Activated CD4-positive, alpha-beta T cell treated with anti-CD3 and anti-CD28 coated beads, Interleukin-2, amount 10 ng/mL, durations not matched to agents 7 days and 5 days (primary cell): ENCODE measurements around the gene ENAM. TPM values are rescaled to one million over a fixed set of nuclear protein-coding genes. Genes with fewer than 3 reads are reported as not detected.

Source experiments
- CTCF ChIA-PET: fragments of 350-600 bp; sonication (Branson Sonifier 250); formaldehyde crosslinking; loops from one replicate; lab custom pipeline; 2021; ENCODE audit warnings: antibody characterized with exemption; lab: Charles Lee
- POLR2A ChIA-PET: fragments of 350-600 bp; sonication (Branson Sonifier 250); formaldehyde crosslinking; loops from one replicate; lab custom pipeline; 2021; ENCODE audit warnings: antibody characterized with exemption; lab: Charles Lee
- DNase-seq: peaks from one replicate; pipeline ENCODE4 v3.0.0-alpha.2; 2020
- H3K27ac Mint-ChIP-seq: one replicate; pipeline ENCODE4 v1.8.0; 2021; ENCODE audit warnings: mild to moderate bottlenecking, moderate library complexity, mixed read lengths
- H3K27me3 Mint-ChIP-seq: one replicate; pipeline ENCODE4 v1.8.0; 2021; ENCODE audit warnings: mixed read lengths
- H3K36me3 Mint-ChIP-seq: one replicate; pipeline ENCODE4 v1.8.0; 2021; ENCODE audit warnings: low read depth, mixed read lengths
- H3K4me1 Mint-ChIP-seq: one replicate; pipeline ENCODE4 v1.8.0; 2021; ENCODE audit warnings: mixed read lengths
- H3K4me3 Mint-ChIP-seq: one replicate; pipeline ENCODE4 v1.8.0; 2021; ENCODE audit warnings: mild to moderate bottlenecking, moderate library complexity, mixed read lengths
- H3K9me3 Mint-ChIP-seq: one replicate; pipeline ENCODE4 v1.8.0; 2021; ENCODE audit warnings: mixed read lengths
- total RNA-seq, 2 experiments: library from RNA; stranded (reverse); gene quantifications; one replicate each; pipeline ENCODE4 v1.2.3, GENCODE V29; 2021

Gene ENAM, protein sequence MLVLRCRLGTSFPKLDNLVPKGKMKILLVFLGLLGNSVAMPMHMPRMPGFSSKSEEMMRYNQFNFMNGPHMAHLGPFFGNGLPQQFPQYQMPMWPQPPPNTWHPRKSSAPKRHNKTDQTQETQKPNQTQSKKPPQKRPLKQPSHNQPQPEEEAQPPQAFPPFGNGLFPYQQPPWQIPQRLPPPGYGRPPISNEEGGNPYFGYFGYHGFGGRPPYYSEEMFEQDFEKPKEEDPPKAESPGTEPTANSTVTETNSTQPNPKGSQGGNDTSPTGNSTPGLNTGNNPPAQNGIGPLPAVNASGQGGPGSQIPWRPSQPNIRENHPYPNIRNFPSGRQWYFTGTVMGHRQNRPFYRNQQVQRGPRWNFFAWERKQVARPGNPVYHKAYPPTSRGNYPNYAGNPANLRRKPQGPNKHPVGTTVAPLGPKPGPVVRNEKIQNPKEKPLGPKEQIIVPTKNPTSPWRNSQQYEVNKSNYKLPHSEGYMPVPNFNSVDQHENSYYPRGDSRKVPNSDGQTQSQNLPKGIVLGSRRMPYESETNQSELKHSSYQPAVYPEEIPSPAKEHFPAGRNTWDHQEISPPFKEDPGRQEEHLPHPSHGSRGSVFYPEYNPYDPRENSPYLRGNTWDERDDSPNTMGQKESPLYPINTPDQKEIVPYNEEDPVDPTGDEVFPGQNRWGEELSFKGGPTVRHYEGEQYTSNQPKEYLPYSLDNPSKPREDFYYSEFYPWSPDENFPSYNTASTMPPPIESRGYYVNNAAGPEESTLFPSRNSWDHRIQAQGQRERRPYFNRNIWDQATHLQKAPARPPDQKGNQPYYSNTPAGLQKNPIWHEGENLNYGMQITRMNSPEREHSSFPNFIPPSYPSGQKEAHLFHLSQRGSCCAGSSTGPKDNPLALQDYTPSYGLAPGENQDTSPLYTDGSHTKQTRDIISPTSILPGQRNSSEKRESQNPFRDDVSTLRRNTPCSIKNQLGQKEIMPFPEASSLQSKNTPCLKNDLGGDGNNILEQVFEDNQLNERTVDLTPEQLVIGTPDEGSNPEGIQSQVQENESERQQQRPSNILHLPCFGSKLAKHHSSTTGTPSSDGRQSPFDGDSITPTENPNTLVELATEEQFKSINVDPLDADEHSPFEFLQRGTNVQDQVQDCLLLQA
- total RNA-seq, result under 1 TPM in 1 of 2 experiments, not detected in 1; 0.46 TPM

DNA sequence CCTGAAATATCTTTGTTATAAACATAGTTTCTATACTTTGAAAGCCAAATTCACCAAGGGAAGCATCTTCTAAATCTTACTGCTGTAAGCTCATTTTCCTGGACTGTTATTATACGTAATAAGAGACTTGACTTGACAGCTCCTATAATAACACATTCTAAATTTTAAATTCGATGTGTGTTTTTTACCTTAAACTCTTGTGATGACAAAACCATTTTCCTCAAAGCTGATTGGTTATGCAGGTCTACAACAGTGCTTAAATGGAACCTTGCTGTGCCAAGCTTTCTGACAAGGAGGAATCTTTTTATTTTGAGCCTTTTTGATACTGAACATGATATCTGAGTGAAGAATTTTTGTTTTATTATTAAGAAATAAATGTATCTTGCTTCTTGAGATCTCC is at the start of gene ENAM:
Gene ENAM, plus strand, starts transcription at position 301 of the 400 bp plus-strand sequence. CDS start 757 bp downstream, outside the sequence.
- peaks cover 5% of the 10 kb centered on the region for H3K27me3 Mint-ChIP-seq
- no peak for DNase-seq
- H3K27ac Mint-ChIP-seq, result no peak within 1 kb of the TSS
- H3K4me3 Mint-ChIP-seq, result no peak within 1 kb of the TSS
- H3K4me1 Mint-ChIP-seq, result peaks cover 2% of the 10 kb centered on the region
- ChIA-PET CTCF (interaction anchor here (0.6 kb wide), 1 partner anchor 322 kb away, joined by 4 read pairs; no protein-coding TSS in a partner anchor), POLR2A (no interaction called here)
- H3K36me3 Mint-ChIP-seq, result no peaks in the 10 kb centered on the region
- no peaks in the 10 kb centered on the region for H3K9me3 Mint-ChIP-seq

DNA sequence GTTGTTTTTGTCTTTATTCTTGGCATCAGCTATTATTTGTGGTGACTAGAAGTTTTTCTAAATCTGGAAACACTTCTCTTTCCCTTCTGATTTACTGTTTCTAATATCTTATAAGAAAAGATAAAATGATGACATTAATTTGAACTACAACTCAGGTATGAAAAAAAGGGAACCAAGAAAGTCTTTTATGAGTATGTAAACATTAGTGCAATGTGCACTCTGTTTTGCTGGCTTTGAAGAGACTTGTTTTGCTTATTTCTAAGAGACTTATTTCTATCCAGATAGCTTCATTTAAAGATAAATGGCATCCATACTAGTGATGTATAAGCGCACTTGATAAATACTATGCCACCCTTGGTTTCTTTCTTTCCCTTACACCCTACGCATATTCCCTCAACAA is 46.6 kb upstream of the ENAM start:
- no peaks in the 10 kb centered on the region for H3K27me3 Mint-ChIP-seq
- POLR2A ChIA-PET, result no interaction called here
- H3K9me3 Mint-ChIP-seq, result no peaks in the 10 kb centered on the region
- CTCF ChIA-PET, result no interaction called here
- H3K36me3 Mint-ChIP-seq, result no peaks in the 10 kb centered on the region
- no peaks in the 10 kb centered on the region for H3K4me1 Mint-ChIP-seq
- no peak overlapping the region for H3K4me3 Mint-ChIP-seq
- no peak for DNase-seq
- no peak overlapping the region for H3K27ac Mint-ChIP-seq

DNA sequence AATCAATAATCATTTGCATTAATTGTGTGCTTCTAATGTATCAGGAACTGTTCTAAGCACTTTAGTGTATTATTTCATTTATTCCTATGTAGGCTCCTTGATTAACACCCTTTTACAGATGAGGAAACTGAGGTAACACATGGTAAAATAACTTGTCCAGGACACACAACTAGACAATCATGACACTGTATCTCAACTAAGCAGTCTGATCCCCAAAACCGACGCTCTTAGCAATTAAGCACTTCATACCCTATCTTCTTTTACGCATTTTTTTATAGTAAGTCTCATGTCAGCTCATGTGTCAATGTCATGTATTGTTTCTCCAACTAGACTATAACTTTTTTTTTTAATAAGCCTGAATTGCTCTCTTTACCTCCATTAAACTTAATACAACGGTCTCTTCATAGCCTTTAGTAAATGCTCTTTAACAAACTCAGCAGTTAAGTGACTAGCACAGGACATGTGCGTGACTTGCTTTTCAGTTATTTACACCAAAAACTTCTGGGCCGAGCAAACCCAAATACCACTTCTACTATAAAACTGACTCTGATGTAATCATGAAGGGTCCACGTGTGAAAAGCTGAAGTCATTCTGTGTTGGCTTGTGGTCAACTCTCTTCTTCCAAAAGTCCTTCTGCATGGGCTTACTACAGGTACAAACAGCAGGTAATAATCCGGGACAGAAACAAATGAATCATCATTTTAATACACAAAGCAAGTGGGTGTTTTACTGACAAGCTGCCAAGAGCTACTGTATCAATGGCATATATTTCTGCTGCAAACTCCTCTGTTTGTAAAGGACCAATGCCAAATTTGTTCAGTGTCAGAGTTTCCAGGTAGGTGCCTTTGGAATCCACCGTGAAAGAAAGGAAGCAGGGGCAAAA is 44.4 kb upstream of the ENAM start:
- Mint-ChIP-seq H3K27ac (no peak overlapping the region), H3K4me1 (no peaks in the 10 kb centered on the region), H3K36me3 (no peaks in the 10 kb centered on the region), H3K27me3 (no peaks in the 10 kb centered on the region), H3K9me3 (no peaks in the 10 kb centered on the region), H3K4me3 (no peak overlapping the region)
- ChIA-PET CTCF (no interaction called here), POLR2A (no interaction called here)
- no peak for DNase-seq

DNA sequence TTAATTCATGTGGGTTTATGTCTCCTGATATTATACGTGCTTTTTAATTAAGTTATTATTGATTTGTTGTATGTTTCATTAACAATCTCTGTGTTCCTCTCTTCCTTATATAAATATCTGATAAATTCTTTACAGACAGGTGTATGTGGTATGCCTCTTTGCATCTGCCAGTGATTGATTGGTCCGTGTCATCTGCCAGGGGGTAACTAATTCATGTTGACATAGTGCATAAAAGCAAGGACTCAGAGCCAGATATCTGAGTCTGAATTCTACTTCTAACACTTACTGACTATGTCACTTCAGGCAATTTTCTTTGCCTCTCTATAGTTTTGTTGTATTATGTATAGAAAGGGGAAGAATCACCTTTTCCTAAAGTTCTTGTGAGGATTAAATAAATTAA is 41.7 kb upstream of the ENAM start:
- POLR2A ChIA-PET, result no interaction called here
- no peak overlapping the region for H3K4me3 Mint-ChIP-seq
- no peaks in the 10 kb centered on the region for H3K9me3 Mint-ChIP-seq

DNA sequence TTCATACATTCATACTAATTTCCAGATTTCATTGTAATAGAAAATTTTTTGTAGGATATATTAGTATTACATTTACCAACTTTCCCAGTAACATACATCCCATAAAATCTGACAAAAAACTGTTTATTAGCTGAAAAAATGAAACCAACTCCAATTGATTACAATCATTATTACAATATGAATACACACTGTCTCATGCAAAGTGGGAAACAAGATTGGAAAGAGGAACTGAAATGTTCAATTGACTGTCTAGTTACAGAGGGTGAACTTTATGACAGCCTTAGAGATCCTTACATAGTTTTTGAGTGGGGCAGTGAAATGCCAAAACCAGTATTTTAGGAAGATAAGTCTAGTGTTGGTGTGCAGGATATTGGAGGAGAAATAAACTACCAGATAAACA is 38.8 kb upstream of the ENAM start:
- Mint-ChIP-seq H3K9me3 (no peaks in the 10 kb centered on the region), H3K4me1 (no peaks in the 10 kb centered on the region), H3K4me3 (no peak overlapping the region), H3K27me3 (peaks cover 3% of the 10 kb centered on the region), H3K36me3 (no peaks in the 10 kb centered on the region), H3K27ac (no peak overlapping the region)
- POLR2A ChIA-PET, result no interaction called here
- CTCF ChIA-PET, result interaction anchor here (1.5 kb wide), 1 partner anchor 12 kb away, joined by 3 read pairs; no protein-coding TSS in a partner anchor
- no peak for DNase-seq

More for the DNA sequence above, 41.7 kb upstream of the ENAM start:
- CTCF ChIA-PET, result no interaction called here
- no peaks in the 10 kb centered on the region for H3K36me3 Mint-ChIP-seq
- no peak overlapping the region for H3K27ac Mint-ChIP-seq
- no peaks in the 10 kb centered on the region for H3K4me1 Mint-ChIP-seq
- DNase-seq, result no peak
- no peaks in the 10 kb centered on the region for H3K27me3 Mint-ChIP-seq

DNA sequence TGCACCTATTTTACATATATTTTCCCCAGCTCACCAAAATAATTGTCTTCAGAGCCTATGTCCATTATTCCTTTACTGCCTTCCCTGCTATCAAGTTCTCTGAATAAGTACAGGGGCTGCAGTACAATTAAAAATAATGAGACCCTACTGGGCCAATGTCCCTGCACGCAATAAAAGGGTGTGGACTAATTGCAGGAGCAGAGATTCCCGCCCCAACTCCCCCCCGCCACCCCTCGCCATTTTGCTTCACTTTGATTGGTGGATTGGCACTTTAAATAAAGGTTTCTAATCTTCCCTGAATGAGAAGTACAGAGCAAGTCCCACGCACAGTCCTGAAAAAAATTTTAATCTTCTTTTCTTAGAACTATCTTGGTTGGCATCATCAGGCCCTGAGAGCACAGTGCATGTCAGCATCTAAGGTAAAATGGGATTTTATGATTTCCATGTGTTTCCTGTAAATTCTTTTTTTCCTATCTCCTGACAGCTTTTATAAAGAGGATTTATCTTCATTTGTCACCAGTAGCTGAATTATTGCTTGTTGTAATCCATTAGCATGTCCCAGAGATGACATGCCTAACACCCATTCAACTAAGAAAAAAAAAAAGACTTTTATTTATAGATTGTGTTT is 36.5 kb upstream of the ENAM start, which contains the start of gene AMBN:
Gene AMBN, plus strand, starts transcription at position 302 of the 628 bp plus-strand sequence. Its CDS starts 103 bp downstream, at position 405.
- no peak for DNase-seq

DNA sequence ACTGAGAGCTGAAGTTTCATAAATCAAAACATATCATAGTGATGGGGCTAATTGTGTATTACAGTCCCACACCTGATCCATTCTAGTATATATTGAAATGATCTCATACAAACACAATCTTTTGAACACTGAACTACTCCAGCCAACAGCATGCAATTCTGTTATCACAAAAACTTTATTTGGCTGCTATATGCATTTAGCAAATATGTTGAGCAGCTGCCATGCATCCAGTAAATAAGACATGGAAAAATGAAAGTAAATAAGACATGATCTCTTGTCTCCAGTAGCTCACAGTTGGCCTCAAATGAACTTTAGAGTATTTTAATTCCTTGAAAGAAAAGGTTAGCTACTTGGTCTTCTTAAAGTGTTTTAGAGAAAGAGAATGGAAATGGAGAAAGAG is 34.3 kb upstream of the ENAM start:
- no peaks in the 10 kb centered on the region for H3K36me3 Mint-ChIP-seq
- DNase-seq, result no peak
- CTCF ChIA-PET, result no interaction called here
- POLR2A ChIA-PET, result interaction anchor here (0.6 kb wide), 1 partner anchor 755 kb away, joined by 5 read pairs; no protein-coding TSS in a partner anchor
- no peaks in the 10 kb centered on the region for H3K9me3 Mint-ChIP-seq
- H3K27me3 Mint-ChIP-seq, result peaks cover 9% of the 10 kb centered on the region
- no peak overlapping the region for H3K4me3 Mint-ChIP-seq
- H3K4me1 Mint-ChIP-seq, result no peaks in the 10 kb centered on the region
- H3K27ac Mint-ChIP-seq, result no peak overlapping the region

More for the DNA sequence above, 36.5 kb upstream of the ENAM start, which contains the start of gene AMBN:
- no peaks in the 10 kb centered on the region for H3K36me3 Mint-ChIP-seq
- H3K4me3 Mint-ChIP-seq, result no peak within 1 kb of the TSS
- CTCF ChIA-PET, result interaction anchor here (0.7 kb wide), 1 partner anchor 841 kb away, joined by 3 read pairs; no protein-coding TSS in a partner anchor
- H3K9me3 Mint-ChIP-seq, result no peaks in the 10 kb centered on the region
- no peak within 1 kb of the TSS for H3K27ac Mint-ChIP-seq
- H3K4me1 Mint-ChIP-seq, result no peaks in the 10 kb centered on the region
- POLR2A ChIA-PET, result no interaction called here
- H3K27me3 Mint-ChIP-seq, result peaks cover 7% of the 10 kb centered on the region

DNA sequence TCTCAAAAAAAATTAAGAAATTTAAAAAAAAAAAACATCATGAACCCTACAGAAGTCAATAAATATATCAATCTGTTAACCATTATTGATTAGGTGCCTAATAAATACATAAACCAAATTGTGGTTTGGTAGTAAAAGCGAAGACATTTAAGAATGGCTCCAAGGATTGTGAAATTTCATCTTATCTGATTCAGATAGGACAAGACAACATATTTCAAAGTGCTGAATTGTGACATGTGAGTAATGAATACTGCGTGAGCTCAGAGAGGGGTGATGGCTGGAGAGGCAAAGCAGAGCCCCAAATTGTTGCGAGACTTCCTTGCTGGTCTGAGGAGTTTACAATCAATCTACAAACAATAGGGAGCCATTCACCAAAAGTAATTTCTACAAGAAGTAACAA is 28.2 kb upstream of the ENAM start:
- no peak overlapping the region for H3K27ac Mint-ChIP-seq
- ChIA-PET POLR2A (no interaction called here), CTCF (no interaction called here)
- no peaks in the 10 kb centered on the region for H3K4me1 Mint-ChIP-seq
- no peak overlapping the region for H3K4me3 Mint-ChIP-seq
- DNase-seq, result no peak
- H3K27me3 Mint-ChIP-seq, result peaks cover 13% of the 10 kb centered on the region
- H3K36me3 Mint-ChIP-seq, result no peaks in the 10 kb centered on the region
- no peaks in the 10 kb centered on the region for H3K9me3 Mint-ChIP-seq

DNA sequence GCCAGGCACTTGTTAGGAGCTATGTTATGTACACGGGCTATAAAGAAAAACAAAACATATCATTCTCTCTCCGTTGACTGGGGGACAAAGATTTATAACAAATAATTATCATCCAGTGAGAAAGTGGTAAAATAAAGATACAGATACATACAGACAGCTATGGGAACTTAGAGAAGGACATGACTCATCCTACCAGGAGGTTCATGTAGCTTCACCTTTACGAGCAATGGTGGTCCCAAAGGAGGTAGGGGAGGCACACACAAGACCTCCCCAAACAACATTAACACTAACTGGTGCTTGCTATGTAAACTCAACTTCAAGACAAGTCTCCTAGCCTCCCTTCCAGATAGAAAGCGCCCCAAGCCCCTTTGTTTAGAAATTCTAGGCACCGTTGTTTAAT is 27.6 kb upstream of the ENAM start:
- no peak for DNase-seq
- Mint-ChIP-seq H3K36me3 (no peaks in the 10 kb centered on the region), H3K9me3 (no peaks in the 10 kb centered on the region), H3K27me3 (peaks cover 13% of the 10 kb centered on the region), H3K4me3 (no peak overlapping the region), H3K4me1 (no peaks in the 10 kb centered on the region), H3K27ac (no peak overlapping the region)
- ChIA-PET POLR2A (no interaction called here), CTCF (no interaction called here)

DNA sequence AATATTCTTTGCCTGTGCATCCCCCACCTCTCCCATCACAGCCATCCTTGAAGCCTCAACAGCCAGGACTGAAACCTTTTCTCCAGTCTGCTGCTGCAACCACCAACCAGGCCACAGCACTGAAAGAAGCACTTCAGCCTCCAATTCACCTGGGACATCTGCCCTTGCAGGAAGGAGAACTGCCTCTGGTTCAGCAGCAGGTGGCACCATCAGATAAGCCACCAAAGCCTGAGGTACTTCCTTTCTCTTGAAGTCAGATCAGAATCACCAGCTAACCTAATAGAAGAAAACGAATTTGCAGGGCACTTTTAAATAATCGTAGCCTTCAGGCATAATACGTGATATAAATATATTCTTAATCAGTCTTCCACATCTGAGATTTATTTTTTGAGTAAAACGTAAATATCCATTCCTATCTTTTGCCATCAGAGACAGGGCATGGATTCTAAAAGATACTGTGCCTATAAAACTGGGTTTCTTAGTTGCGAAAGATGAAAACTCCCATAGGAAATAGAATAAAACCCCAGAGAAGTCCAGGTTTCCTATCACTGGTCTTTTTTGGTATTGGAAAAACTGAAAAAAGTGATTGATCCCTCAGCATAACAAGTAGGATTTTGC is 27.0 kb upstream of the ENAM start:
- peak; percentile 79 for DNase-seq
- Mint-ChIP-seq H3K36me3 (no peaks in the 10 kb centered on the region), H3K4me3 (no peak overlapping the region), H3K9me3 (no peaks in the 10 kb centered on the region), H3K4me1 (no peaks in the 10 kb centered on the region), H3K27ac (no peak overlapping the region), H3K27me3 (peaks cover 13% of the 10 kb centered on the region)
- CTCF ChIA-PET, result interaction anchor here (0.8 kb wide), 1 partner anchor 12 kb away, joined by 3 read pairs; no protein-coding TSS in a partner anchor
- POLR2A ChIA-PET, result no interaction called here

DNA sequence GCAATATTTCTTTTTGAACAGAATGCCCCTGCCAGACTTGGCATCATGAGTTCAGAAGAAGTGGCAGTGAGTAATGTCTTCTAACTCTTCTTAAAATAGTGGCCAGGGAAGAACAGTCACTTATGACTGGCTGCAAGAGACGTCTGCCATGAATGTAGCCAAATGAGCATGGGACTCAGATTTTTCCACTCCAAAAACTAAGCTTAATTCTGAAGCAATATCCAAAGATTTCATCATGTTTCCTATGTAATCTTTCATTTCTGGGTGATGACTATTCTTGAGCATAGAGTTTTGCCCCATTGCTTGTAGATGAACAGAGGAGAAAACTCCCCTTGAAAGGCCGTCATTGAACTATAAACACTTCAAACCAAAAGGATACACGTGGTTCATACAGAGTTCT is 24.7 kb upstream of the ENAM start:
- no peak overlapping the region for H3K27ac Mint-ChIP-seq
- DNase-seq, result no peak
- CTCF ChIA-PET, result no interaction called here
- H3K4me1 Mint-ChIP-seq, result no peaks in the 10 kb centered on the region
- no peaks in the 10 kb centered on the region for H3K9me3 Mint-ChIP-seq
- POLR2A ChIA-PET, result no interaction called here
- no peaks in the 10 kb centered on the region for H3K36me3 Mint-ChIP-seq
- H3K27me3 Mint-ChIP-seq, result peaks cover 13% of the 10 kb centered on the region
- no peak overlapping the region for H3K4me3 Mint-ChIP-seq
